ENCODE measurements around the gene SLC5A10. TPM values are rescaled to one million over a fixed set of nuclear protein-coding genes. Genes with fewer than 3 reads are reported as not detected.

SLC5A10 gene
- total RNA-seq, 1 experiment from 2014 or later = not detected

DNA sequence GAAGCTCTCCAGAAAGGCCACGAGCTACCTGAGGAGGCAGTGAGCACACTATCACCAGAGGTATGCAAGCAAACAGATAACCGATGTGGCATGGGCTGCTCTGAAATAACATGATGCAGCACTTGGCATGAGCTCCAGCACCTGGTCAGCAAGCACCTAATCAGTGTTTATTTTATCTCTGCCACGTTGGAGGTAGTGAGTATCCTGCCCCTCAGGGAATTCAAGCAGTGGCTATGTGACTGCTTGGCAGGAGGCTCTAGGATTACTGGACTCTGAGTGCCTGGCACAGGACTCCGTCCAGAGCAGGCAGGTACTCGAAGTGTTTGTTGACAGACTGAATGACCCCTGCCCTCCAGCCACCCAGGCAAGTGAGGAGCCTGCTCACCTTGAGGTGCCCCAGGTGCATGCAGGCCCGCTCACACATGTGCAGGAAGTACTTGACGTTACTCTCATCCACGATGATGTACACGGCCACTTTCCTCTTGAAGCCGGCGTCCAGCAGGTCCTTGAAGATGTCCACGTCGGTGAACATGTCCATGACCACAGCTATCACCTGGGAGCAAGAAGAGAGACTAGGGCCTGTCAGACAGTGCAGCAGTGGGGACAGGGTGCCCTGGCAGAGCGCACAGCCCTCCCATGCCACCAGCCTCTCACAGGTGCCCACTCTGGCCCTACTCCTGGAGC lies 36.0 kb downstream of the SLC5A10 start:
- H3K27ac ChIP-seq (ENCODE audit: insufficient read length, low read depth, low read length) = no peak overlapping the region
- peaks cover 0 to under 1% of the 10 kb centered on the region in 2 experiments; a peak in 1 of 4 replicates for H3K4me1 Mint-ChIP-seq
- TF ChIP-seq, protein P1, sequence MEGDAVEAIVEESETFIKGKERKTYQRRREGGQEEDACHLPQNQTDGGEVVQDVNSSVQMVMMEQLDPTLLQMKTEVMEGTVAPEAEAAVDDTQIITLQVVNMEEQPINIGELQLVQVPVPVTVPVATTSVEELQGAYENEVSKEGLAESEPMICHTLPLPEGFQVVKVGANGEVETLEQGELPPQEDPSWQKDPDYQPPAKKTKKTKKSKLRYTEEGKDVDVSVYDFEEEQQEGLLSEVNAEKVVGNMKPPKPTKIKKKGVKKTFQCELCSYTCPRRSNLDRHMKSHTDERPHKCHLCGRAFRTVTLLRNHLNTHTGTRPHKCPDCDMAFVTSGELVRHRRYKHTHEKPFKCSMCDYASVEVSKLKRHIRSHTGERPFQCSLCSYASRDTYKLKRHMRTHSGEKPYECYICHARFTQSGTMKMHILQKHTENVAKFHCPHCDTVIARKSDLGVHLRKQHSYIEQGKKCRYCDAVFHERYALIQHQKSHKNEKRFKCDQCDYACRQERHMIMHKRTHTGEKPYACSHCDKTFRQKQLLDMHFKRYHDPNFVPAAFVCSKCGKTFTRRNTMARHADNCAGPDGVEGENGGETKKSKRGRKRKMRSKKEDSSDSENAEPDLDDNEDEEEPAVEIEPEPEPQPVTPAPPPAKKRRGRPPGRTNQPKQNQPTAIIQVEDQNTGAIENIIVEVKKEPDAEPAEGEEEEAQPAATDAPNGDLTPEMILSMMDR (conservative IDR thresholded peaks at IDR 0.05) = no peak

More for the DNA sequence above, 36.0 kb downstream of the SLC5A10 start:
- Histone ChIP-seq H4K91ac (ENCODE audit: insufficient read length, low read depth, low read length) (no peak overlapping the region), H4K8ac (replicated peaks; ENCODE audit: insufficient read length, low read depth, low read length) (no peak overlapping the region), H3K4ac (ENCODE audit: low read depth, low read length) (no peak overlapping the region), H3K9ac (ENCODE audit: extremely low read depth, insufficient read length, low read length) (no peak overlapping the region), H2BK120ac (ENCODE audit: low read depth, low read length, poor library complexity, severe bottlenecking) (no peak overlapping the region), H2BK15ac (ENCODE audit: low read depth, low read length) (no peak overlapping the region), H3K4me2 (ENCODE audit: insufficient read depth, insufficient read length, low read length) (no peak overlapping the region), H3T11ph (ENCODE audit: low read length) (no peak overlapping the region), H3K79me2 (ENCODE audit: insufficient read depth, low read length) (no peaks in the 10 kb centered on the region; the same call in 1 of the 2 replicates), H3K14ac (ENCODE audit: insufficient read depth, low read length) (no peak overlapping the region), H3K23ac (ENCODE audit: insufficient read length, low read depth, low read length) (no peak overlapping the region), H3K79me1 (ENCODE audit: insufficient read depth, low read depth, low read length, poor library complexity, severe bottlenecking) (no peaks in the 10 kb centered on the region), H2AFZ (ENCODE audit: low read length) (no peak overlapping the region), H2BK20ac (ENCODE audit: low read depth, low read length, poor library complexity, severe bottlenecking) (no peak overlapping the region), H2BK5ac (ENCODE audit: insufficient read length, low read length) (no peak overlapping the region), H3K9me3 (ENCODE audit: control insufficient read depth, low read depth, low read length) (no peaks in the 10 kb centered on the region), H3K4me1 (ENCODE audit: insufficient read depth, low read length) (no peaks in the 10 kb centered on the region), H2BK12ac (ENCODE audit: insufficient read length, low read depth, low read length) (no peak overlapping the region), H3K23me2 (ENCODE audit: insufficient read length, low read depth, low read length, poor library complexity, severe bottlenecking) (no peaks in the 10 kb centered on the region), H3K27me3 (ENCODE audit: insufficient read depth, low read length) (no peaks in the 10 kb centered on the region), H3K56ac (ENCODE audit: insufficient read length, low read depth, low read length) (no peak overlapping the region), H4K5ac (ENCODE audit: insufficient read length, low read depth, low read length) (no peak overlapping the region), H4K20me1 (ENCODE audit: control insufficient read depth, insufficient read depth, insufficient read length) (no peaks in the 10 kb centered on the region), H2AK5ac (ENCODE audit: insufficient read length, low read length) (no peak overlapping the region), H3K18ac (ENCODE audit: insufficient read length, low read depth, low read length) (no peak overlapping the region)
- no CpG with 5 or more reads among the region's 14 CpGs for WGBS (ENCODE audit: extremely low coverage, insufficient read length, low lambda C conversion rate)
- no peak overlapping the region; a peak in 1 of 7 replicates for H3K27ac Mint-ChIP-seq
- DNase-seq = no peak
- no peak overlapping the region for H3K4me3 Mint-ChIP-seq
- H3K9me3 Mint-ChIP-seq = no peaks in the 10 kb centered on the region
- peaks cover 7 to 37% (median 30%) of the 10 kb centered on the region in 3 experiments; a peak in 6 of 7 replicates for H3K36me3 Mint-ChIP-seq (ENCODE audit: insufficient read depth in 1 of 3, low read depth in 3 of 3)
- H3K27me3 Mint-ChIP-seq (ENCODE audit: low read depth) = no peaks in the 10 kb centered on the region
